NCI-H446 treated with DMSO at 0.1 percent for 48 hours (cell line): ENCODE measurements around the gene EHMT2.

ENCODE experiments used
- DNase-seq: peaks from one replicate; lab custom pipeline; 2025; lab: John Stamatoyannopoulos, UW

Gene EHMT2

GRCh38 chr6:31888276-31889258 is 8.9 kb downstream of the EHMT2 start:
- no peak for DNase-seq

GRCh38 chr6:31887173-31888007 is 10.1 kb downstream of the EHMT2 start:
- DNase-seq, result no peak

GRCh38 chr6:31886541-31886991 is 10.9 kb downstream of the EHMT2 start:
- DNase-seq, result no peak

GRCh38 chr6:31884528-31885035 is 12.9 kb downstream of the EHMT2 start:
- DNase-seq, result no peak

GRCh38 chr6:31883676-31884075 is 13.8 kb downstream of the EHMT2 start:
- DNase-seq, result no peak

GRCh38 chr6:31882344-31882743 is 15.2 kb downstream of the EHMT2 start:
- DNase-seq, result no peak

- no peak for DNase-seq
Measured at GRCh38 chr6:31881136-31881859, 16.2 kb downstream of the EHMT2 start.

GRCh38 chr6:31880616-31881015 is 16.9 kb downstream of the EHMT2 start:
- no peak for DNase-seq

GRCh38 chr6:31879901-31880300 is 17.6 kb downstream of the EHMT2 start:
- DNase-seq, result no peak

- no peak for DNase-seq
Measured at GRCh38 chr6:31879143-31879542, 18.4 kb downstream of the EHMT2 start.

GRCh38 chr6:31878726-31879125 is 18.8 kb downstream of the EHMT2 start, which contains the start of gene SLC44A4:
Gene SLC44A4, minus strand, starts transcription at chr6:31878997. Its CDS starts 17 bp downstream, at chr6:31878980.
- DNase-seq, result no peak

- no peak for DNase-seq
Measured at GRCh38 chr6:31878222-31878621, 19.3 kb downstream of the EHMT2 start.

GRCh38 chr6:31877651-31878161 is 19.8 kb downstream of the EHMT2 start:
- no peak for DNase-seq

- no peak for DNase-seq
Measured at GRCh38 chr6:31877125-31877650, 20.3 kb downstream of the EHMT2 start.

- DNase-seq, result no peak
Measured at GRCh38 chr6:31876357-31876756, 21.1 kb downstream of the EHMT2 start.

GRCh38 chr6:31875877-31876276 is 21.6 kb downstream of the EHMT2 start:
- DNase-seq, result no peak

- DNase-seq, result no peak
Measured at GRCh38 chr6:31874836-31875572, 22.5 kb downstream of the EHMT2 start.

GRCh38 chr6:31874084-31874670 is 23.3 kb downstream of the EHMT2 start:
- DNase-seq, result no peak

- no peak for DNase-seq
Measured at GRCh38 chr6:31871046-31871659, 26.3 kb downstream of the EHMT2 start.
